Cardiac fibroblast (primary cell): Measurements from ENCODE around the gene SHROOM1.
"Not testable (repeated sequence)": the region's sequence is repeated elsewhere in the genome, so short reads cannot be mapped to it uniquely, and the experiment has no call there.

Source experiments
- DNase-seq, 2 donors: peaks; one replicate each; pipeline versions ENCODE4 v3.0.0 to v3.0.0-alpha.2; 2010; ENCODE audit warnings: low read depth in 2 of 2
- H3K4me3 ChIP-seq, 2 donors: replicated peaks in 1 of 2; 1 replicate in 1 of 2; 2 replicates in 1 of 2; pipeline ENCODE4 v1.5.1; 2011; ENCODE audit warnings: low read depth in 2 of 2, low read length in 2 of 2, mild to moderate bottlenecking in 2 of 2, moderate library complexity in 1 of 2
- TF ChIP-seq, protein P1 (sequence below): IDR thresholded peaks from one replicate; pipeline ENCODE4 v1.5.1; 2011; ENCODE audit warnings: low read depth, mild to moderate bottlenecking, low read length, inconsistent platforms

The SHROOM1 gene

DNA sequence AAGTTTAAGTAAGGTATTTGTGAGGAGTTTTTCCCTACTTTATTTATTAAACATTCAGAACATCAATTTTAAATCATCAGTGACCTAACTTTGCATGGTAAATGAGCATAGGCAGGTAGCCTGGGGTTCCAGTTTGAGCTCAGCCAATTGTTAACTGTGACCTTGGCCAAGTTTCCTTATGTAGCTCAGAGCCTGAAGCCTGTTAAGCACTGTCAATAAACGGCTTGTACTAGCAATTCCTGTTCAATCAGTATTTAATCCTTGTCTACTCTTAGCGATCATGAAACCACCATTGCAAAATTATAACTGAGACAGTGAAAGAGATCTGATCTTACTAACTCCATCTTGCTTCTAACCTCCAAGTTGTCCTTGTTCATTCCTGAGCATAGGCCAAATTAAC, 22.0 kb downstream of the SHROOM1 start:
- no peak for DNase-seq
- TF ChIP-seq, protein P1, sequence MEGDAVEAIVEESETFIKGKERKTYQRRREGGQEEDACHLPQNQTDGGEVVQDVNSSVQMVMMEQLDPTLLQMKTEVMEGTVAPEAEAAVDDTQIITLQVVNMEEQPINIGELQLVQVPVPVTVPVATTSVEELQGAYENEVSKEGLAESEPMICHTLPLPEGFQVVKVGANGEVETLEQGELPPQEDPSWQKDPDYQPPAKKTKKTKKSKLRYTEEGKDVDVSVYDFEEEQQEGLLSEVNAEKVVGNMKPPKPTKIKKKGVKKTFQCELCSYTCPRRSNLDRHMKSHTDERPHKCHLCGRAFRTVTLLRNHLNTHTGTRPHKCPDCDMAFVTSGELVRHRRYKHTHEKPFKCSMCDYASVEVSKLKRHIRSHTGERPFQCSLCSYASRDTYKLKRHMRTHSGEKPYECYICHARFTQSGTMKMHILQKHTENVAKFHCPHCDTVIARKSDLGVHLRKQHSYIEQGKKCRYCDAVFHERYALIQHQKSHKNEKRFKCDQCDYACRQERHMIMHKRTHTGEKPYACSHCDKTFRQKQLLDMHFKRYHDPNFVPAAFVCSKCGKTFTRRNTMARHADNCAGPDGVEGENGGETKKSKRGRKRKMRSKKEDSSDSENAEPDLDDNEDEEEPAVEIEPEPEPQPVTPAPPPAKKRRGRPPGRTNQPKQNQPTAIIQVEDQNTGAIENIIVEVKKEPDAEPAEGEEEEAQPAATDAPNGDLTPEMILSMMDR: no peak
- no peak overlapping the region for H3K4me3 ChIP-seq

DNA sequence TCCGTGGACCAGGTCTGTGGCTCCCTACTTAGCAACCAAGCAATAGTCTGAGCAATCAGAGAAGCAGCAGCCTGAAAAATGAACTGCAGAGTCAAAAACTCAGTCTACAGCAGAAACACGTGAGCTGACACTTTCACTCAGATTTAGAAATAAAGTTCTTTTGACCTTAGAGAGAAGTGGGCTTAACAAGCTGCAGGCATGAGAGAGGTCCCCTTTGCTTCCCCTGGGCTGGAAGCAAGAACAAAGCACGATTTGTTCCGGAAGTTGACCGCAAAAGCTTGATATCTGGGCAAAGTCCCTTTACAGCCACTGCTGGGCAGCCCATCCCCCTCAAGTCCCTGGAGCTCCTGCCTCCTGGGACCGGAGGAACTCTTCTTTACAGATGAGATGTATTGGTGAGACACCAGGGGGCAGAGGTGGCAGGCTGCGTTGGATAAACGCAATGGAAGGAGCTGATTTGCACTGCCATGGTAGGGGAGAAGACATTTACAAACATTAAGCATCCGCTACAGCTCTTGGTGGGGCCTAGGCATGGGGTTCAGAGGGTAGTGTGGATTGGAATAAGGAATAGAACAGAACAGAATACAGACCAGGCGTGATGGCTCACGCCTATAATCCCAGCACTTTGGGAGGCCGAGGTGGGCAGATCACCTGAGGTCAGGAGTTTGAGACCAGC, 23.1 kb downstream of the SHROOM1 start:
- H3K4me3 ChIP-seq: no peak overlapping the region
- TF ChIP-seq, protein P1: no peak
- no peak for DNase-seq

DNA sequence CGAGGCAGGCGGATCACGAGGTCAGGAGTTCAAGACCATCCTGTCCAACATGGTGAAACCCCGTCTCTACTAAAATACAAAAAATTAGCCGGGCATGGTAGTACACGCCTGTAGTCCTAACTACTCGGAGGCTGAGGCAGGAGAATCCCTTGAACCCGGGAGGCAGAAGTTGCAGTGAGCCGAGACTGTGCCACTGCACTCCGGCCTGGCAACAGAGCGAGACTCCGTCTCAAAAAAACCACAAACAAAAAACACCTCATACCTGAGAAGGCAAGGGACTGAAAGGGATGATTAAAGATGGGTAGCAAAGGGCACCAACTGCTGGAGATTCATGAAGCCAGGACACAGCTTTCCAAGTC, 23.7 kb downstream of the SHROOM1 start:
- not testable (repeated sequence) for H3K4me3 ChIP-seq, DNase-seq

DNA sequence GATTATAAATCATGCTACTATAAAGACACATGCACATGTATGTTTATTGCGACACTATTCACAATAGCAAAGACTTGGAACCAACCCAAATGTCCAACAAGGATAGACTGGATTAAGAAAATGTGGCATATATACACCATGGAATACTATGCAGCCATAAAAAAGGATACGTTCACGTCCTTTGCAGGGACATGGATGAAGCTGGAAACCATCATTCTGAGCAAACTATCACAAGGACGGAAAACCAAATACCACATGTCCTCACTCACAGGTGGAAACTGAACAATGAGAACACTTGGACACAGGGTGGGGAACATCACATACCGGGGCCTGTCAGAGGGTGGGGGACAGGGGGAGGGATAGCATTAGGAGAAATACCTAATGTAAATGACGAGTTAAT, 24.6 kb downstream of the SHROOM1 start:
- H3K4me3 ChIP-seq, DNase-seq: not testable (repeated sequence)

DNA sequence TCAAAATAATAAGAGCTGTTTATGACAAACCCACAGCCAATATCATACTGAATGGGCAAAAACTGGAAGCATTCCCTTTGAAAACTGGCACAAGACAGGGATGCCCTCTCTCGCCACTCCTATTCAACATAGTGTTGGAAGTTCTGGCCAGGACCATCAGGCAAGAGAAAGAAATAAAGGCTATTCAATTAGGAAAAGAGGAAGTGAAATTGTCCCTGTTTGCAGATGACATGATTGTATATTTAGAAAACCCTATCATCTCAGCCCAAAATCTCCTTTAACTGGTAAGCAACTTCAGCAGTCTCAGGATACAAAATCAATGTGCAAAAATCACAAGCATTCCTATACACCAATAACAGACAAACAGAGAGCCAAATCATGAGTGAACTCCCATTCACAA, 26.2 kb downstream of the SHROOM1 start:
- DNase-seq, H3K4me3 ChIP-seq: not testable (repeated sequence)

DNA sequence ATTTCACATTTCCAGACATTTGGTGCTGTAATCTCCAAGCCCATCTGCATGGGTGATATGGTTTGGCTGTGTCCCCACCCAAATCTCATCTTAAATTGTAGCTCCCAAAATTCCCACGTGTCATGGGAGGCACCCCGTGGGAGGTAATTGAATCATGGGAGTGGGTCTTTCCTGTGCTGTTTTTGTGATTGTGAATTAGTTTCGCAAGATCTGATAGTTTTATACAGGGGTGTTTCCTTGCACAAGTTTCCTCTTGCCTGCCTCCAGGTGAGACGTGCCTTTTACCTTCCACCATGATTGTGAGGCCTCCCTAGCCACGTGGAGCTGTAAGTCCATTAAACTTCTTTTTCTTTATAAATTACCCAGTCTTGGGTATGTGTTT, 27.8 kb downstream of the SHROOM1 start:
- DNase-seq, H3K4me3 ChIP-seq: not testable (repeated sequence)

DNA sequence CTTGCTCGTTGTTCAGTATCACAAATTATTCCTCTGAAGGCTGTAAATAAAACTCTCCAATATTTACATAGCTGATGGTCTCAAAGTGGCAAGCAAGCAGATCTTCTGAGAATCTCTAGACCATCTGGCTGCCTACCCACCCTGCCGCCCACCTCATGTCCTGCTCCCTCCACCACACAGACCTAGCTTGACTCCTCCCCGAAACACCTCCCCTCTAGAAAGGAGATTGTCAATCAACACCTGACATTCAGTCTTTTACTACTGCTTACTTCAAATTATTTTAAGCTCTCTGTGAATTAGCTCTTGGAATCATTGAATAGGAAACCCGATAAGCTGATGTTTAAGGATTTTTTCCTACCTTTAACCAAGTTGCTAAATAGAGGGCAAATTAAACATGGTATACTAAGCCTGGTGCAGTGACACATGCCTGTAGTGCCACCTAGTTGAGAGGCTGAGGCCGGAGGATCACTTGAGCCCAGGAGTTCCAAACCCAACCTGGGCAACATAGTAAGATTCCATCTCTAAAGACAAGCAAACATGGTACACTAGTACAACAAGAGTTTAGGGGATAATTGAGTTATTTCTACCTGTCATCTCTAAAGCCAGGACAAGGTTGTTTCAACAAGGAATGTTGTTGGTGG, 28.3 kb downstream of the SHROOM1 start:
- no peak for DNase-seq
- H3K4me3 ChIP-seq: no peak overlapping the region
- TF ChIP-seq, protein P1: no peak

DNA sequence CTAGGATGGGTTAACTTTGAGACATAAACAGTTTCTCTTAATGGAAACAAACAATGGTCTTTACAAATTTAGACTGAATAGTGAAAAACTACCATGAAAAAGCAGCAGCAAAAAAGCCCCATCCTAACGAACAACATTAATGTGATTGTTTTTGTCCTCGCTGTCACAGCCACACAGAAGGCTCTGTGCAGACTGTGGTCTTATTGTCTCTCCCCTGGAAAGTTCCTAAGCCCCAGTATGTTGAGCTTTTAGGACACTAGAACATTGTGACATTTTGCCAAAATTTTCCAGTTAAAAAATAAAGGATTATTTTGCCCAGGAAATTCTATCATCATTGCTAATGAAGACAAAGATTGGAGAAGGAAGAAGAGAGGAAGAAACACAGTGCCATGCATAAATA, 29.9 kb downstream of the SHROOM1 start:
- TF ChIP-seq, protein P1: no peak
- no peak for DNase-seq
- H3K4me3 ChIP-seq: no peak overlapping the region

DNA sequence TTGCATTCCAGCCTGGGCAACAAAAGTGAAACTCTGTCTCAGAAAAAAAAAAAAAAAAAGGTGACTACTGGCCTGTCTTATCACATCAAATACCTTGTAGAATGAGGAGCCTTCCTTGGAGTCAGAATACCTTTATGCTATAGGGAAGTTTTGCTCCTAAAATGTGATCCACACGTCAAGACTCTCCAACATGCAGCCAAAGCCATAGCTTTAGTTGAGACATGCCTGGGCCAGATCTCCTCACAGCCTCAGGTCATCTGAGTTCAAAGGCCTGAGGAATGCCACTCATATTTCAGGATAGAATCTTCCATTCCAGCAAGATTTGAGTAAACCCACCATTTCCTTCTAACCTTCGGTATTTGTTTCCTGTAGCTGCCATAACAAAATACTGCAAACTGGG, 31.1 kb downstream of the SHROOM1 start:
- TF ChIP-seq, protein P1: no peak
- DNase-seq: no peak

More for the DNA sequence above, 31.1 kb downstream of the SHROOM1 start:
- no peak overlapping the region for H3K4me3 ChIP-seq
